LoVo (cell line): ENCODE measurements around the gene SIRPG.
"Not testable (repeated sequence)": the region's sequence is repeated elsewhere in the genome, so short reads cannot be mapped to it uniquely, and the experiment has no call there.

Experiments used
- DNase-seq: peaks from one replicate; pipeline ENCODE4 v3.0.0-alpha.2; 2016; ENCODE audit warnings: low spot score

The SIRPG gene

DNA sequence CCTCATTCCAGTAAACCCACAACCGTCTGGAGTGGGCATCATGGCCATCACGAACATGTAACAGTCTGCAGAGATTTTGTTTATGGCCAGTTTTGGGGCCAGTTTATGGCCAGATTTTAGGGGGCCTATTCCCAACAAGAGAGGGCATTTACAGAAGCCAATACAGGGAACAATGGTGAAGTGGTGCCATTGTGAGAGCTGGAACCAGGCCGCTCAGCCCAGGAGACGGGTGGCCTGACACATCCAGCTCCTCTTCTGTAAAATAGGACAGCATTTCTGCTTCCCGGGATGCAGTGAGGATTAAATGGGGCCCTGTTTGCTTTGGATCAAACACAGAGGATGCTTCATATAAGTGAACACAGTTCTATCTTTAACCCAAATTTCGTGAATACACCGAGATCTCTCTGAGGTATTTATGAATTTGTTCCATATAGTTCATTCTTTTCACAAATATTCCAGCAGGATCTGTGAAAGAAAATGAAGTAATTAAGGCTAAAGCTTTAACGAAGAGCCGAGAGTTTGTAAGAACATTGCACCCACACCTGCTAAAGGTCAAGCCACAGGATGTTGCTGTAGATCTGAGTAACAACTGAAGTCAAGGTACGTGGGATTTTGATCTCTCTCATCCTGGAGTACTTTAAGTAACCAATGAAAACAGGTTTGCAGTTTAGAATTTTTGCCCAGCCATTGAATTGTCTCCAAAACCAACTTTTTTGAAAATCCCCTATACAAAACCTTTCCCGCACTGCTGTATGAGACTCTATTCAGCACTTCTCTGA is 14.5 kb upstream of the SIRPG start:
- no peak for DNase-seq

DNA sequence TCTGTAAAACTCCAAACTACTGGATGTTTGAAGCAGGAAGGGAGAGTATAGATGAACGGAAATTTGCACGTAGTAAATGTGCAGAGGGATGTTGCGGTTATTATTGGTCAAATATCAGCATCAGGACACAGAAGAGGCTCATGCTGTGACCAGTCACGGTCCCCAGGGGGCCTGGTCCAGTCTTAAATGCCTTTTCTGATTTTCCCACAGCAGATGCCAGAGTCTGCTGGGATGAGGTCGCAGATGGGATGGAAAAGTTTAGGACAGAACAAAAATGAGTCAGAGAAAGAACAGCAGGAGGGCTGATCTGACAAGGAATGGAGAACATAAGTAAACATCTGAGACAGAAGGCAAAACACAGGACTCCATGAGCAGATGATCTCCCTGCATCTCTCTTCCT is 11.7 kb upstream of the SIRPG start:
- no peak for DNase-seq

DNA sequence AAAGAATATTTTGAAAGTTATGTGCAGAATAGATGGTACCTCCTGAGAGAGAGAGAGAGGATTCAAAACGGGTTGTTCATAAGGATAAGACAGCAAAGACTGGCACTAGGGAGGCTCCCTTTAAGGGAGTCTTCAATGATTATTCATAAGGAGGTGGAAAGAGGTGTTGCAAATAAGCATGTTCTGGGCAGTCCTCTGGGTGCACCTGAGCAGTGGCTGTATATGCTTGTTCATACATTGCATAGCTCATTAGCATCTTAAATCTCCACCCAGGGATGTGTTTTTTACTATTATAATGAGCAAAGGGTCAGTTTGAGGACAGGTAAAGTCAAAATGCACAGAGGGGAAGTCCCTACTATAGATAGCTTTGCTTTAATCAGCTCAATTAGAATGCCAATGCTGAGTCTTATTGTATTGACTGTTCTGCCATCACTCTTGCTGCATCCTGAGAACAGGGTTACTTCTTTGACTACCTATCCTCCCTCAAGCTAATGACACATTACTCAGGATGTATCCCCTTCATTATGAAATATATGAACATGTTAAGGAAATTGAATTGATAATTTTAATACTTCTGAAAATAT is 10.0 kb upstream of the SIRPG start:
- DNase-seq, result no peak

DNA sequence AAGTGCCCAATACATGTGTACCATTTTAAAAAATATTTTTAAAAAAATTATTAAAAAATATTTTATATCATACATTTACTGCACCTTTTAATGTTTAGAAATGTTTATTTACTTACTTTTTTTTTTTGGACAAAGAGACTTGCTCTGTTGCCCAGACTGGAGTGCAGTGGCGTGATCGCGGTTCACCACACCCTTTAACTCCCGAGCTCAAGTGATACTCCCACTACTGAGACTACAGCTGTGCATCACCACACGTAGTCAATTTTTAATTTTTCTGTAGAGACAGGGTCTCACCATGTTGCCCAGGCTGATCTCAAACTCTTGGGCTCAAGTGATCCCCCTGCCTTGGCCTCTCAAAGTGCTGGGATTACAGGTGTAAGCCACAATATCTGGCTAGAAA is 9.2 kb upstream of the SIRPG start:
- DNase-seq, result no peak

DNA sequence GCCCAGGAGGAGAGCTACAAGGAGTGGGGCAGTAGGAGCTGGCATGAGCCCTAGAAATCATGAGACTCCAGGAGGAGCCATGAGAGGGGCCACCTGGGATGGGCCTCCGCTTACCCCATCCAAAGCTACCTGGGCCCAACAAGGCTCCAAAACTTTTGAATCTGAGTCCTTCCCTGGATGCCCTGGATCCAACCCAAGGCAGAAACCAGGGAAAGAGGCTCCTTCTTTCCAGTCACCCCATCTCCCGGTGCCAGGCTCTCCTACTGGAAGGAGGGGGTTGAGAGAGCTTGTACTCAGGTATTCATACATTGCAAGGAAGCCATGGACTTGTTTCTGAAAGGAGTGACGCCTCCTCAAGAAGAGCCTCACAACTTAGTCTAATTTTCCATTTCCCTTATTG is 7.8 kb upstream of the SIRPG start:
- DNase-seq, result no peak

DNA sequence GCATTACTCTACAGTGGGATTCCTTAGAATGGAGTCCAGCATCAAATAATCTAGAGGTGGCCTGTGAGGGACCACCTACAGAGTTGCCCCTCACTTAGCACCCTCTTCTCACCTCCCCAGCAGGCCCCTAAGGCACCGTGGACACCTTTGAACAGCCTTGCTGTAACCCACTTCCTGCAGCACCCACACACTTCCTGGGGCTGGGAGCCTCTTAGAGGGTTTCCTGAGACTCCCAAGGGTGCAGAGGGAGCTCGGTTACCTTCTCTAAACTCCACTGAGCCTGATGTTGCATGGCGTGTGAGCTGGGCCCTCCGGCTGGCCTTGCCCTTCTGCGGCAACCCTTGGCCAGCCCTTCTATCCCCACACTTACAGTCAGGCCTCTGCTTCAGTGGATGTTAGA is 7.3 kb upstream of the SIRPG start:
- DNase-seq, result no peak

DNA sequence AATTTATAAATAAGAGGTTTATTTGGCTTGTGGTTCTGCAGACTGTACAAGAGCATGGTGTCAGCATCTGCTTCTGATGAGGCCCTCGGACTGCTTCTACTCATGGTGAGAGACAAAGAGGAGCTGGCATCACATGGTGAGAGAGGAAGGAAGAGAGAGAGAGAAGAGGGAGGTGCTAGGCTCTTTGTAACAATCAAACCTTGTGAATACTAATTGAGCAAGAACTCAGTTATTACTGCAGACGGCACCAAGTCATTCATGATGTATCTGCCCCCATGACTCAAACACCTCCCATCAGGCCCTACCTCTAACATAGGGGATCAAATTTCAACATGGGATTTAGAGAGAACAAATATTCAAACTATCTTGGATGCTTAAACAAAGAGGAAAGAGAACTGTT is 6.3 kb upstream of the SIRPG start:
- no peak for DNase-seq

DNA sequence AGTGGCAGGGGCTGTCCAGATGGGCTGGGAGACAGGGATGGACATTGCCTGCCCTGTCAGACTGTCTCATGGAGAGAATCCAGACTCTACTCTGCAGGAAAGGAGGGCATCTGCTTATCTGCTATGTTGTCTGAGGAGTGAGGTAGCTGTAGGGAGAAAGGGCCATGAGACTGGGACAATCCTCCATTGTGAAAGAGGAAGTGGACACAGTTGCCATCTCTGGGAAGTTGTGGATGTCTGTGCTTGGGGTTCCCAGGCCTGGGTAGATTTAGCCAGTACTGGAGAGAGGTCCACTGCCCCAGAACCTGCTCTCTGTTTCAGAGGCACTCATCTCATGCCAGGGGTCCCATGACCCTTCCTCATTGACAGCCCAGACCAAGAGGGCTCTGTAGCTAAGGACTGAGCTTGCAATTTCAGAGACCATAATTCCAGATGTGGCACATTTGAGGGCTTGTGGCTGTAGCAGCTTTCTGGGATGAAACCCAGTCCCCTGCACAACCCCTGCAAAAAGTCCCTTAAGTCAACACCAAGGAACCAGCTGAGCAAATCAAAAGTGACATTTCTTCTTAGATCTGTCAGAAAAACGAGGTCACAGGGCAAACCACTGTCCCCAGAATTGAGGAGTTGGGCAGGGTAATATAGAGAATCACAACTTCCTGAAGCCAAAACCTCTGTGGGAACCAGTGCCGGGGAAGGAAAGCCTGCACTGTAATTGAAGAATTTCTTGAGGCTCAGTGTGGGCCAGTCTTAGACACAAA is 4.1 kb upstream of the SIRPG start:
- no peak for DNase-seq

DNA sequence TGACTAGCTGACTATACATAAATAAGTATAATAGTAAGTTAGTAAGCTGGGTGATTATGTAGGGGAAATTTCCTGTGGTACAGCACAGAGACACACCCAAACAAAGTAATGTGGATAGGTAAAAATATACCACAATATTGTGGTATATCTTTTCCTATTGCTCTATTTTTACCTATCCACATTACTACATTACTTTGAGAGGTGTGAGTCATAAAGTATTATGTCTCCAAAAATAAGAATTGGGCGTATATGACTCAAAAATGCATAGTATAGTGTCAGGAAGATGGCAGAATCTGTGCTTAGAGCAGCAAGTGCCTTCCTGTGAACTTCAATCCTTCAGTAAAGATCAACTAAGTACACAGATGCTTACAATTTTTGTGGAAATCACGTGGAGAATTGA is 2.7 kb upstream of the SIRPG start:
- no peak for DNase-seq

DNA sequence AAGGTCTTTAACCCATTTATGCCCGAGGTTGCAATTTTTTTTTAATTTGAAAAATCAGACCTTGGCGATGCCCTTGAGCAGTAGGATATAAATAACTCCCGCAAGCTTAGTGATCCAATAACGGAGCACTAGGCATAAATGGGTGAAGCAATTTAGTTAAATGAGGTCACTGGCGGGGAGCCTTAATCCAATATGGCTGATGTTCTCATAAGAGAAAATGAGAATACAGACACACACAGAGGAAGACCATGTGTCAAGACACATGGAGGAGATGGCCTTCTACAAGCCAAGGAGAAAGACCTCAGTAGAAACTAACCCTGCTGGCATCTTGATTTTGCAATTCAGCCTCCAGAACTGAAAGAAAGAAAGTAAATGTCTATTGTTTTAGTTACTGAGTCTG is 735 bp downstream of the SIRPG start:
- DNase-seq, result no peak

DNA sequence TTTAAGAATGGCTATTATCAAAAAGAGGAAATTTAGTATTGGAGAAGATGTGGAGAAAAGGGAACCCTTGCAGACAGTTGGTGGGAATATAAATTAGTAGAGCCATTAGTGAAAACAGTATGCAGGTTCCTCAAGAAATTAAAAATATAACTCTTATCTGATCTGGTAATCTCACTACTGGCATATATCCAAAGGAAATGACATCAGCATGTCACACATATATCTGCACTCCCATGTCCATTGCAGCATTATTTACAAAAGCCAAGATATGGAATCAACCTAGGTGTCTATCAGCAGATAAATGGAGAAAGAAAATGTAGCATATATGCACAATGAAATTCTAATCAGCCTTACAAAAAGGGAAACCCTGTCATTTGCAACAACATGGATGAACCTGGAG is 2.6 kb downstream of the SIRPG start:
- DNase-seq, result no peak

DNA sequence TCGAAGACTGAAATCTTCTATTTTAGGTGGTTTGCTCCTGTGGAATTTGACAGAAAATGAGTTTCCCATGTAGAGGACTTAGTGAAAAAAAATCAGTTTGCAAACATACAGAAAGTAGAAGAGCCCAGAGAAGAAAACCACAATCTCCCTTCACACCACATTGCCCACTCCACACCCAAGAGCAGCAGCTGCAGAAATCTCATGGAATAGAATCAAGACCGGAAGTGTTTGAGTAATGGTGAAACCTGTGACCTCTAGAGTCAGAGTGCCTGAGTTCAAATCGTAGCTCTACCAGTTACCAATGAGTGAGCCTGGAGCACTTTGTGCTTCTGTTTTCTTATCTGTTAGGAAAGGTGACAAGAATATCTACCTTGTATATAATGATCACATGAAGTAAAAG is 4.6 kb downstream of the SIRPG start:
- DNase-seq, result no peak

DNA sequence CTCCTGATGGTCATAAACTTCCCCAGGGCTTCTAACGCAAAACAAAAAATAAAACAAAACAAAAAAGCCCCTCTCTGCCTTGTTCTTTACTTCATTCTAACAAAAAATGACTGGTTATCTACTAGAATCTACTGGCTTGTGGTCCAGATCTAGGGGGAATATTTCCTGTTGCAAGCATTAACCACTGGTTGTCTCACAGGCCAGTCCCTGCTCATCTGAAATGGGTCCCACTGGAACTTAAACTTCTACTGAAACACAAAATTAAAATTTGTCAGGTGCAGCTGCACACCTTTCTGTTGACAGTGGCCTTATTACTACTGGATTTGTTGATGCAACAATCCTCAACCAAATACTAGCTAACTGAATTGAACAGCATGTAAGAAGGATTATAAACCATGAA is 5.5 kb downstream of the SIRPG start:
- DNase-seq, result no peak

DNA sequence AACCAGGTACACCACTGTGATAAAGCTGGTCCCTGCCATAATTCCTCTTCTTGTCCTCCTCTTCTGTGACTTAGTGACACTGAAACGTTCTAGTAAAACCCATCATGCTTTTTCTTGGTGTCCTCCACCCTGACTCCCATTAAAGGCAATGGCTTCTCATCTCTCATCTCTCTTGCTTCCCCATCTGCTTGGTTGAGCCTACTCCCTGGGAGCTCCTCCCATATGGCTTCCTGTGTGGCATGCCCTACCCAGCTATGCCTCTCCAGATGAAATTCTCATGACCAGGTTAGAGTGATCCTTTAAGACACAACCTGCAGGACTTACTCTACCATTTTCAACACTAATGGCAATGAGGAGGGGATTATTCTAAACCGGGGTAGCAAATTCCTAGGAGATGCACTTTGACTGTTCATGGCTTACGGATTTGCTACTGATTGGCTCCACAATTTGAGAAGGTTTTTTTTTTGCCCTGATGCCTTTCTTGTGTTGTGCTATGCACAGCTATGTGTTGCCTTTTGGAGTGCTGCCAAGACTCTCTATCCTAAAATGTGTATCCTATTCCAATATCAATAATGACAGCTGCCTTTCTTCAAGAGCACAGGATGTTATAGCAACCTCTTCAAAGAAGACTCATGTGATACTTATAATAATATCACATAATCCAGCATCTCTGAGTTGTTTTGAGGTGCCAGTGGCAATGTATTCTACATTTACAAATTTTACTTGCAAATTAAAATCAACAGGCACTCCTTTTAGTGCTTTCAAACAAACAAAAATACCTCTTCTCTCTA is 6.1 kb downstream of the SIRPG start:
- no peak for DNase-seq

DNA sequence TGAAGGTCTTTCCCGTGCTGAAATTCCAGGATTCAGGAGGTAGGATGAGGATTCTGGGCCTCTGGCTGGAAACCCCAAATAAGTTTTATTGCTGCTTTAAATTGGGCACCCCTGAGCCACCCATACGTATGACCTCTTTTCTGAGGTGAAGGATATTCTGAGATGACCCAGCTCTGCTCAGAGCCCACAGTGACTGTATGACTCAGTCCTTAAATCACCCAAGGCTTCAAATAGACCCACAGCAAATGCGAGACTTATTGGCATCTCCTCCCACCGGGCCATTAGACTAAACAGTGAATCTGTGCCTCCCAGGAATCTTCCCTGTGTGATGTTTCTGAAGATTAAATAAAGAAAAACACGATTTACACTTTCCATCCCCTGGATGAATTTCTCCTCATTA is 9.5 kb downstream of the SIRPG start:
- no peak for DNase-seq

DNA sequence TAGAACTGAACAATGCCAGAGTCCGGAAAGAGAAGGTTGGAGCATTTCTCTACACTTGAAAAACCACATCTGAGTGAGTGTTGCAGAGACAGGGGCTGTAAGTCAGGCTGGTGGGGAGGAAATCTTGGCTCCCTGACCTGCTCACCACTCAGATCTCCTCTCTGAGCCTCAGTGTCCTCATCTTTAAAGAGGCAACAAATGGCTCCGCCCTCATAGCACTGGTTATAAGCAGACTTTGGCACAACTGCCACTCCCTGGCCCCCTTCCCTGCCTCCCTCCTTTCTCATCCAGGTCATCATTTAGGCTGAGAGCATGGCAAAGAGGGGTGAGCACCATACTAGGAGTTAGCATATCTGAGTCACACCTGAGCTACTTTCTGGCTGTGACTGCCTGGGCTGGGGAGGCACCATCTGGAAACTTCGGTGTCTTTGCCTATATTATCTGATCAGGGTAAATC is 10.6 kb downstream of the SIRPG start:
- no peak for DNase-seq

DNA sequence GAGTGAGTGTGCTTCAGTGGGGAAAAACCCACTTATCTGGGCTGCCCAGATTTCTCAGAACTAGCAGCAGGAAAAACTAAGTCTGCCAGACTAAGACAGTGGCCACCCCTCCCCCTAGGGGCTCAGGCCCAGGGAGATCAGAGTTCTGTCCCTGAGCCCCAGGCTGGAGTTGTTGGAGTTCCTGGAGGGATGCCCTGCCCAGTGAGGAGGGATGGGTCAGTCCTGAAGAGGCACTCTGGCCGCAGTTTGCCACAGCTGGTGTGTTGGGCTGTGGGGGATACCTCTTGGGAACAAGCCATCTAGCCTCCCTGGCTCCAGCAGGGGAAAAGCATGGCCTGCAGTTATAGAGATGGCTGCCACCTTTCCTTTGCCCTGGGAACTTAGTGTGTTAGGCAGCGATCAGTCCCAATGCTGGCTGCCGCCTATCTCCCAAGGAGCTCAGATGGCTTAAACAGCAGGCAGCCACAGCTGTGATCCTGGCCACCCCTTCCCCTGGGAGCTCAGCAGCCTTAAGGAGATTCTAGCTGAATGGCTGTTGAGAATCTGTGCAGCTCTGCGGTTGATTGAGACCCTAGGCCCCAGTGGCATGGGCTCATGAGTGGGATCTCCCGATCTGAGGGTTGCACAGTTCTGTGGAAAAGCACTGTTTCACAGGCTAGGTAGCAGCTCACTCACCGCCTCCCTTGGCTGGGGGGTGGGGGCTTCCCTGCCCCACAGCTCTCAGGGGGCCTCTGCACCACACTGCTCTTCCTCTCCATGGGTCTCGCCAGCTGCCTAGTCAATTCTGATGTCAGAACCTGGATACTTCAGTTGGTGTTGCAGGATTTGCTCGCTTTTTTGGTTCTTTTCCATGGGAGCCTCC is 13.2 kb downstream of the SIRPG start:
- no peak for DNase-seq

DNA sequence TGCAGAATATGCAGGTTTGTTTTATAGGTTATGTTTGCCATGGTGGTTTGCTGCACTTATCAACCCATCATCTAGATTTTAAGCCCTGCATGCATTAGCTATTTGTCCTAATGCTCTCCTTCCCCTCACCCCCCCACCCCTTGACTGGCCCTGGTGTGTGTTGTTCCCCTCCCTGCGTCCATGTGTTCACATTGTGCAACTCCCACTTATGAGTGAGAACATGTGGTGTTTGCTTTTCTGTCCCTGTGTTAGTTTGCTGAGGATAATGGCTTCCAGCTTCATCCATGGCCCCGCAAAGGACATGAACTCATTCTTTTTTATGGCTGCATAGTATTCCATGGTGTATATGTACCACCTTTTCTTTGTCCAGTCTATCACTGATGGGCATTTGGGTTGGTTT is 18.9 kb downstream of the SIRPG start:
- DNase-seq, result not testable (repeated sequence)

DNA sequence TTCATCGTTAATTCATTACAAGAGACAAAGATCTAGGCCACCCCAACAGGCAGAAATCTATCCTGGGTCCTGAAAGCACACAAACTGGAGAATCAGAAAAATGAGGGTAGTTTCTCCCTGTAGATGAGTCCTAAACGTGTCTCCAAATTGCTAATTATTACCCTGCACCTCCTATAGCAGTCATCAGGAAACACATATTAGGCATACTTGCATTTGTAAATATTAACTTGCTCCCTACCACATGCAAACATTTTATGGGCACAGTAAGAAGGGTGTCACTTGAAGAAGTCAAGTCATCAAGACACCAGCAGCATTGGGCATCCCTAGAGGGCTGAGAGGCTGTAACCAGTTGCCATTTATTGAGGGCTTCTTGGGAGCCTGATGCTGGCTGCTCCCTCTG is 19.8 kb downstream of the SIRPG start:
- no peak for DNase-seq

DNA sequence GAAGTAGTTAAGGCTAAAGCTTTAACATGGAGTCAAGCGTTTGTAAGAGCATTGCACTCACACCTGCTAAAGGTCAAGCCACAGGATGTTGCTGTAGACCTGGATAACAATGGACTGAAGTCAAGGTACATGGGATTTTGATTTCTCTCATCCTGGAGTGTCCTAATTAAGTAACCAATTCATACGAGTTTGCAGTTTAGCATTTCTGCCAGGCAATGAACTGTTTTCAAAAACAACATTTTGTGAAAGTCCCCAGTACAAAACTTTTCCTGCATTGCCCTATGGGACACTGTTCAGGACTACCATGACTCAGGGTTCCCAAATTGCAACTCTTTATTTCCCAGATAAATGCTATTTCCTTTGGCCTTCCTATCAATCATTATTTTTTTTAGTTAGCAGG is 20.4 kb downstream of the SIRPG start:
- DNase-seq, result no peak

DNA sequence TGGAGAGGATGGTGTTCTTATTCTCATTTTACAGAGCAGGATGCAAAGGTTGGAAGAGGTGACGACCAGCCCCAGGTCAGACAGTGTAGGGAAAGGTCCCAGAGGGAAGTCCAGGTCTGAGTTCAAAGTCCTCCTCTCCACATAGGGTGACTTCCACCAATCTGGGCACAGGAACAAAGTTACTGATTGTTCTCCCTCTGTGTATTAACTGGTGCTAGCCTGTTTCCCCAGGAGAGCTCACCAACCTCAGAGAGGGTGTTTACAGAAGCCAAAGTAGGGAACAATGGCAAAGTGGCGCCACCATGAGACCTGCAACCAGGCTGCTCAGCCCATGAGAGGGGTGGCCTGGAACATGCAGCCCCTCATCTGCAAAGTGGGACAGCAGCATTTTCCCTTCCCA is 21.0 kb downstream of the SIRPG start:
- DNase-seq, result no peak
